HG03575 (cell line): Measurements from ENCODE around the gene LRRC3.

ENCODE experiments used
- ATAC-seq: cut with Tn5 transposase; IDR thresholded peaks from one replicate; pipeline ENCODE4 v1.9.1; 2021; ENCODE audit not compliant: unreplicated experiment, insufficient number of reproducible peaks, low FRiP score; ENCODE audit errors: extremely low read depth

LRRC3 gene

DNA sequence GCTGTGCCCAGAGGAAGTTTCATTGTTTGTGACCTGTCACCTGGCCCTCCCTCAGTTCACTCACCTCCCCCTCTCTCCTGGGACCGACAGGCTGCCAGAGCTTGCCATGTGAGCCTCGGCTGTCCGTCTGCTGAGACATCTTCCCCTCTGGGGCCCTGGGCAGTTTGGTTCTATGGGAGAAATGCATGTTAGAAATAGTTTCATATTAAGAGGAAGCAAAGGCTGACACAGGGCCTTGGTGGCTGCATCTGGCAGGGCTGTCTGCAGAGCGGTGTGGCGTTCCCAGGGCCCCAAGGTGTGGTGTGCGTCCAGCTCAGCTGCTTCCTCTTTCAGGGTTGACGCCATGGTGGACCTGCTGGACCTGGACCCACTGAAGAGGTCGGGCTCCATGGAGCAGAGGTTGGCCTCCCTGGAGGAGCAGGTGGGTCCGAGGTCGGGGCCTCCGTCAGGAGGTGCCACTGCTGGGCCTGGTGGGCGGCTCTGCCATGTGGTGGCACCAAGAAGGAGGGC, 31.9 kb upstream of the LRRC3 start:
- no peak for ATAC-seq

DNA sequence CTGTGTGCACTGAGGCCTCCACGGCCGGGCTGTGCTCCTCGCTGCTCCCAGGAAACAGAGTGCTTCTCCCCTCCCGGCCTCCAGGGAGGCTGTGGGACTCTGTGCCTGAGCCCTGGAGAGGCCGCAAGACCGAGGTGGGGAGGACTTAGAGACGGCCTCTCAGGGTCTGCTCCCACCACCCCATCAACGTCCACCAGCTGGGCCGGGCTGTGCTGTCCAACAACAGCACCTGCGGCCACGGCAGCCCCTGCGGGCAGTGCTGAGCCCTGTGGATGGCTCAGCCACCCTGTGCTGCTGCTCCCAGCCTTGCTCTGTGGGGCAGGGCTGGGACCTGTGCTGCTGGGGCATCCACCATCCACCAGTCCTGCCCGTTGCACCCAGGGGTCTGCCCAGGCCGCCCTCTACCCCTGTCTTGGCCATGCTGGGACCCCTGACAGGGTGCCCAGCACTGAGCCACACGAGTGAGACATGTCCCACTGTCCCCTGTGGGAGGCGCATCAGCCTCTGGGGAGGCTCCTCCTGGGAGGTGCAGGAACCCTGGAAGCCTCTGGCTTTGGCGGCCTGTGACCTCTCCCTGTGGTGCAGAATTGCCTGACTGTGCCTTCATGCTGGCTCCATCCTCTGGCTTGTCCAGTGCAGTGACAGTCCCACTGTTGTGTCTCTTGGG, 31.2 kb upstream of the LRRC3 start:
- ATAC-seq: no peak

DNA sequence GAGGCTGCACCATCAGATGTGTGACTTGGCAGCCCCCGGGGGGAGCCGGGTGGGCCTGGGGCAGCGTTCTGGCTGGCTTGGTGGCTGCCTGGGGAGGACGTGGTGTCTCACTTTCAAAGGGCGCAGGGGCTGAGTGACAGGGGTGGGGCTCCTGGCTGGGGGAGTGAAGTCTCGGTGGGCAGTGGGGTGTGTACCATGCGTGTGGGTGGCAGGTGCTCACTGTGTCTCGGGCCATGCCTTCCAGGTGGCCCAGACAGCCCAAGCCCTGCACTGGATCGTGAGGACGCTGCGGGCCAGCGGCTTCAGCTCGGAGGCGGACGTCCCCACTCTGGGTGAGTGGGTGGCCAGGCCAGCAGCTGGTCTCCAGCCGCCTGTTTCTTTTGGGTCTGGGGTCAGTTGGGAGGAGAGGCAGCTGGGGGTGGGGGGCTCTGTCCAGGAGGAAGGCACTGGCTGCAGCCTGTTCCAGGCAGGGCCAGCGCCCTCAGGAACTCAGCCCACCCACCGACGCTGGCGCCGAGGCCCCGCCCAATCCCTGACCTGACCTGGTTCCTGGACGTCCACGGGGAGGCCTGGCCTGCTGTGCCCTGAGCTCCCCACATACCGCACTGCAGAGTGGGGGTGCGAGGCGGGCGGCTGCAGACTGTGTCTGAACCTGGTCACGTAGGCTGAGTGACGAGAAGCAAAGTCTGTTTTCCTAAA, 30.6 kb upstream of the LRRC3 start:
- ATAC-seq: no peak

DNA sequence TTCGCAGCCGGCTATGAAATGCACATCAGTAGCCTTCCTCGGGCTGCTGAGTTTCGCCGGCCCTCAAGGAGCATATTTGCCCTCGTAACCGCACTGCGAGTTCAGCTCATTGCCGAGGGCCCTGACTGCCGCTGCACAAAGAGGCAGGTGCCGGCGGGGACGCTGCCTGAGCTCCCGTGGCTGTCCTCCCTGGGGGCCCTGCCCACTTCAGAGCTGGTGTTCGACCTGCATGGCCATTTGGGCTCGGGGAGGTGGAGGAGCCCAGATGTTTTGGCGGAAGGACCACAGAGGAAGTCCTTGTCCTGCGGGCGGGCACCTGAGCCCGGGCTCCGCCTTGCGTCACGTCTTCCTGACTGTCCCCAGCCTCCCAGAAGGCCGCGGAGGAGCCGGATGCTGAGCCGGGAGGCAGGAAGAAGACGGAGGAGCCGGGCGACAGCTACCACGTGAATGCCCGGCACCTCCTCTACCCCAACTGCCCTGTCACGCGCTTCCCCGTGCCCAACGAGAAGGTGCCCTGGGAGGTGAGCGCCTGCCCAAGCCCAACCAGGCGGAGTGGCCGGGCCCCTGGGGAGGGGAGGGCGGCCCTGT, 29.9 kb upstream of the LRRC3 start:
- no peak for ATAC-seq

DNA sequence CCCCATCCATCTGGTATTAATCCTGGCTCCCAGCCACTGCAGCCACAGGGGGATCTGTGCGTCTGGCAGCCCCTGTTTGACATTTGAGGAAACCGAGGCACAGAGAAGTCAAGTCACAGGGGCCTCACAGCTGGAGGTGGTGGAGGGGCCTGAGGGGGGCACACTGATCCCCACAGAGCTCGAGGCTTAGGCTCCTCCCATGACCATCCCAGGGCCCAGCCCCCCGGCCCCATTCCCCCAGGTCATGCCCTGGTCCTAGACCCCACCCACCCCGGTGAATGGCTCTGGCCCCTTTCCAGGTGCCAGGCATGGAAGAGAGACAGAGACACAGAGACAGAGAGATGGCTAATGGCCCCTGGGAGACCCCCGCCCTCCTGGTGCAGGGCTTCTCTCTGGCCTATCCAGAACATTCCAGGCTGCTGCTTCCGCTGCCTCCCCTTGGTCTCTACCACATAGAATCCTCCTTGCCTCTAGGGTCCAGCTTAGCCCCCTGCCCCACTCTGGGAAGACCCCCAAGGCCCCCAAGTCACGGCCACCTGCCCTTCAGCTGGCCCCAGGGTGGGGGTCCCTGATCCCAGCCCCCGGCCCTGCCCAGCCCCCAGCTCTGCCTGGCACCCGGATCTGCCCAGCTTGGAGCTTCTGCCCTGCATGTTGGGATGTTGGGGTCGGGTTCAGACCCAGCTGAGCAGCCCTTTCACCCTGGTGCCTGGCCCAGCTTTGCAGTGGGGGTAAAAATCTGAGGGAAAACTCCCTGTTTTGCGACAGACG, 29.2 kb upstream of the LRRC3 start:
- no peak for ATAC-seq

DNA sequence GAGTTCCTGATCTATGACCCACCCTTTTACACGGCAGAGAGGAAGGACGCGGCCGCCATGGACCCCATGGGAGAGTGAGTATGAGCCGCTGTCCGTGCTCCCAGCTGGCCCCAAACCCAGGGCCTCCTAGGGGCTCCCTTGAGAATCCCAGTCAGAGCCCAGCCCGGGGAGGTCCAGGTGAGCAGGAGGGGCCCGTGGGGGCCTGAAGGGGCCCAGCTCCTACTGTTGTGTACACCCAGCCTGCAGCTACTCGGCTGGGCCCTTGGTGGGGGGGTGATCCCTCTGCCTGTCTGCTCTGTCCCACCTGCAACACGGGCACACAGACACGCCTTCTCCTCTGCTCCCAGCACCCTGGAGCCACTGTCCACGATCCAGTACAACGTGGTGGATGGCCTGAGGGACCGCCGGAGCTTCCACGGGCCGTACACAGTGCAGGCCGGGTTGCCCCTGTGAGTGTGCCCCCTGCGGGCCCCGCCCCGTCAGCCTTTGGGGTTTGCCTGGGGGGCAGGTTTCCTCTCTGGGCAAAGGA, 28.6 kb upstream of the LRRC3 start:
- no peak for ATAC-seq

DNA sequence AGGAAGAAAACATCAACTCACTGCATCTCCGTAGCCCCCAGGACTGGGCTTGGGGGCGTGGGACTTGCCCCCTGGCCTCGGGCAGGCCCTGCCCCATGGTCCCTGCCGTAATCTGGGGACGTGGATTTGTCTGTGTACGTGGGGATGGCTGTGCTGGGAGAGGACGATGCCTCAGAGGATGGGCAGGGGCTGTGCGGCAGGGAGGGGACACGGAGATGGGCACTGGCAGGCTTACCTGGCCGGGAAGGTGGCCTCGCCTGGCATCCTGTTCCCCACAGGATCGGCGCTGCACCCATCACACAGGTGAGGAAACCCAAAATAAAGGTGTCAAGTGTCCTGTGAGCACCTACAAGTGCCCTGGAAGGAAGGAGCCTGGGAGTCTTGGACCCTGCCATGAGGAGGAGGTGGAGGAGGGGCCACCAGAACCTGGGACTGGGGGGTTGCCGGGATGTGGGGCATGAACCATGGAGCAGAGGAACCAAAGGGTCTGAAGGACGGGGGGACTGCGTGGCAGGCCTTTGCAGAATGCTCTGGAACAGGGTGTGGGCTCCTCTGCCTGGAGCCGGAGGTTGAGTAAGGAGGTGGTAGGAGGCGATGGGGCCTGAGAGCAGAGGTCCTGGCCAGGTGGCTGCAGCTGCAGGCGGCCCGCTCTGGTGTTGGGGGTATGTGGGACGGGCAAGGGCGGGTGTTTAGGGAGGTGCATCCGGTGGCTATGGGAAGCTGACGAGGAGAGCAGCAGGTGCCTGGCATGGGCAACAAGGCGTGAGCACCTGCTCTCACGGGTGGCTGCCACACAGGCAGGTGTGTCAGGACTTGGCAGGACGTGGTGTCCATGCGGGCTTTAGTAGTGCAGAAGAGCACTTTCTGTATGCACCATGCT, 27.8 kb upstream of the LRRC3 start:
- no peak for ATAC-seq

DNA sequence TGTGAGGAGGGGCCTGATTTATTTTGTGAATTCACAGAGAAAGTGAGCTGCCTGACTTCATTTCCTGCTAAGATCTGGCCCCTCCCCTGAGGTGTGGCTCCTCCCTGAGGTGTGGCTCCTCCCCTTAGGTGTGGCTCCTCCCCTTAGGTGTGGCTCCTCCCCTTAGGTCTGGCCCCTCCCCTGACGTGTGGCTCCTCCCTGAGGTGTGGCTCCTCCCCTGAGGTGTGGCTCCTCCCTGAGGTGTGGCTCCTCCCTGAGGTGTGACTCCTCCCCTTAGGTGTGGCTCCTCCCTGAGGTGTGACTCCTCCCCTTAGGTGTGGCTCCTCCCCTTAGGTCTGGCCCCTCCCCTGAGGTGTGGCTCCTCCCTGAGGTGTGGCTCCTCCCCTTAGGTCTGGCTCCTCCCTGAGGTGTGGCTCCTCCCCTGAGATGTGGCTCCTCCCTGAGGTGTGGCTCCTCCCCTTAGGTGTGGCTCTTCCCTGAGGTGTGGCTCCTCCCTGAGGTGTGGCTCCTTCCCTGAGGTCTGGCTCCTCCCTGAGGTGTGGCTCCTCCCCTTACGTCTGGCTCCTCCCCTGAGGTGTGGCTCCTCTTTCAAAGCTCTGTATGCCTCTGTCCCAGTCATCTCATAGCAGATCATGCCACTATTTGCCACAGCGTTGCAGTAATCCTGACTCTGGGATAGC, 26.9 kb upstream of the LRRC3 start:
- ATAC-seq: no peak

DNA sequence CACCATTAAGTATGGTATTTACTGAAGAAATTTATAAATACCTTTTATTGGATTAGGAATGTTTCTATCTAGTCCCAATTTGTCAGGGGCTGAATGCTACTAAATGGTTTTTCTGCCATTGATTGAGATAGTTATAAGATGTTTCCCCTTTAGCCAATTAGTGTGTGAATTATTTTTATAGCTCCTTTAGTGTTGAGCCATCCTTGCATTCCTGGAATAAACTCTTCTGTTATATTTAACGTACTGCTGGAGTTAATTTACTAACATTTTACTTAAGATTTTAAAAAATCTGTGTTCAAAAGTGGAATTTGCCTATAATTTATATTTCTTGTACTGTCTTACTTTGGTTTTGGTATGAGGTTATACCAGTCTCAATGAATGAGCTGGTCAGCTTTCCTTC, 25.4 kb upstream of the LRRC3 start:
- ATAC-seq: no peak

DNA sequence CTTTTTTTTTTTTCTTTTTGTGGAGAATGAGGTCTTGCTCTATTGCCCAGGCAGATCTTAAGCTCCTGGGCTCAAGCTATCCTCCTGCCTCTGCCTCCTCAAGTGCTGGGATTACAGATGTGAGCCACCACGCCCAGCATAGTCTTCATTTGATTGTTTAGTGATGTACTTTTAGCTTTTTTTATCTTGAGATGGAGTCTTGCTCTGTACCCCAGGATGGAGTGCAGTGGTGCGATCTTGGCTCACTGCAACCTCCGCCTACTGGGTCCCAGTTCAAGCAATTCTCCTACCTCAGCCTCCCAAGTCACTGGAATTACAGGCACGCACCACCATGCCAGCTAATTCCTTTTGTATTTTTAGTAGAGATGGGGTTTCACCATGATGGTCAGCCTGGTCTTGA, 24.0 kb upstream of the LRRC3 start:
- no peak for ATAC-seq

DNA sequence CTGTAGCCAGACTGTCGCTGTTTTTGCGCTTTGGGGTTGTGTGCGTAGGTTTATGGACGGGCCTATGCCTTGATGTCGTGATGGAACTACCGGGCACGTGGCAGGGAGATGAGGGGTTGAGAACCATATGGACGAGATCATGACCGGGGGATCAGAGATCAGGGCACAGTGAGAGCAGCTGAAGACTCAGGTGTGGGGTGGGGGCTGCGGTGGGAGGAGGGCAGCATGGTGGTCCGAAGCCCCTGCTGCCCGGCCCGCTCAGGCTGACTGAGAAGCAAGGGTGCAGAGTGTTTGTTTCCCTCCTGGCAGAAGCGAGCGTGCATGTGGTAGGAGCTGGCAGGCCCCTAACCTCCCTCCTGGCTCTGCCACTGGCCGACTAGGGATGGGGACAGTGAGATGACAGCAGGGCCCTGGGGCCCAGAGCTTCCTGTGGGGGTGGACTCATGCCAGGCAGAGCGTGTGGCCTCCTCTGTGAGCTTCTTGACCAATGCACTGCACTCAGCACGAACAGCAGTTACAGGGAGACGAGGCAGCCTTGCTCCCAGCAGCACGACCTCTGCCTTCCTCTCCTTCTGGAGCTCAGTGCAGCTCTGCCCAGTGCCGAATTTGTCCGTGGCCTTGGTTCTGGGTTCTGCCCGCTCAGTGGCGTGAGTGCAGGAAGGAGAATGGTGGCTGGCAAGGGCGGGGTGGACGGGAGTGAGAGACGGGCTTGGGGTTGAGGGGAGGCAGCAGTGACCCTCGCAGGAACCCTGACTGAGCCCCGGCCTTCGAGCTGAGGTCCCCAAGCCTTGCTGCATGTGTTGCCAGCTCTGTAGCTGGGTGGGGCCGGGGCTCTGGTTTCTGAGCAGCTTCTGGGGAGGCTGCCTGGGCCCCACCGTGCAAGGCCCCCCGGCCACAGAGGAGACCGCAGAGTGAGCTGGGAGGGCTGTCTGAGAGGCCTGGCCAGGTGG, 22.2 kb upstream of the LRRC3 start:
- ATAC-seq: no peak

DNA sequence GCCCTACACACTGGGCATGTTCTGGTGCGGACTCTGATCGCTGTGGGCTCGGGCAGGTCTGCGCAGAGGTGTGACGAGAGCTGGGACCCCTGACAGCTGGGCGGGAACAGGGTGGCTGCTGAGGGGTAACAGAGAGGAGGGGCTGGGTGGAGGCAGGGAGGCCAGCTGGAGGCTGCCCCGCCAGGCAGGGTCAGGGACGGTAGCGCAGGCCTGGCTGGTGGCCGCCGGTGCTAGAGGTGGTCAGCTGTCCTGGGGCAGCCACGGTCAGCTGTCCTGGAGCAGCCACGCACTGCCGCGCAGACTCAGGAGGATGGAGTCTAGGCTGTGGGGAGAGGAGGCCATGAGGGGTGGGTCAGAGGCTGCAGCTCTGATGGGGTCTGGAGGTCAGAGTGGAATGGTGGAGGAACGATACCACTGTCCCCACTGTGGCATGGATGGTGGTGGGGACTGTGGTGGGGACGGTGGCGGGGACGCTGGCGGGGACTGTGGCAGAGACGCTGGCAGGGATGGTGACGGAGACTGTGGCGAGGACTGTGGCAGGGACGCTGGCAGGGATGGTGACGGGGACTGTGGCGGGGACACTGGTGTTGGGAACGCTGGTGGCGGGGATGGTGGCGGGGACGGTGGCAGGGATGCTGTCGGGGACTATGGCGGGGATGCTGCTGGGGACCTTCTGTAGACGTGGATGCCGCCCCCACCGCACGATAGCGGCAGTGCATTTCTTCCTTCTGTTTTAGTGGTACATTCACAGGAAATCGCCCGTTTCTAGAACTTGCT, 21.3 kb upstream of the LRRC3 start:
- ATAC-seq: no peak

DNA sequence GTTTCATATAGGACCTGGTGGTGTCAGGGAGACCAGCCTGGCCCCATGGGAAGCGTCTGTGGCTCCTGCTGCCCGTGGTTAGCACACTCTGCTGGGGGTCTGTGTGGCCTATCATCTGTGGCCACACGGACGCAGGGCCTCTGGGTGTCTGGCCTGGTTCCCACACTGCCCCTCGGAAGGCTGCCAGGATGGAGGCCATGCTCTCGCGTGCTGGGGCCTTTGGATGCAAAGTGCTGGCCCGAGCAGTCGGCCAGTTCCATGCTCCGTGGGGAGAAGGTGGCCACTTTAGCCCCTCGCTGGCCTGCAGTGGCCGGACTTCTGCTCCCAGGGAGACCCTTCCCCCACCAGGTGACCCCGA, 20.8 kb upstream of the LRRC3 start:
- ATAC-seq: no peak

DNA sequence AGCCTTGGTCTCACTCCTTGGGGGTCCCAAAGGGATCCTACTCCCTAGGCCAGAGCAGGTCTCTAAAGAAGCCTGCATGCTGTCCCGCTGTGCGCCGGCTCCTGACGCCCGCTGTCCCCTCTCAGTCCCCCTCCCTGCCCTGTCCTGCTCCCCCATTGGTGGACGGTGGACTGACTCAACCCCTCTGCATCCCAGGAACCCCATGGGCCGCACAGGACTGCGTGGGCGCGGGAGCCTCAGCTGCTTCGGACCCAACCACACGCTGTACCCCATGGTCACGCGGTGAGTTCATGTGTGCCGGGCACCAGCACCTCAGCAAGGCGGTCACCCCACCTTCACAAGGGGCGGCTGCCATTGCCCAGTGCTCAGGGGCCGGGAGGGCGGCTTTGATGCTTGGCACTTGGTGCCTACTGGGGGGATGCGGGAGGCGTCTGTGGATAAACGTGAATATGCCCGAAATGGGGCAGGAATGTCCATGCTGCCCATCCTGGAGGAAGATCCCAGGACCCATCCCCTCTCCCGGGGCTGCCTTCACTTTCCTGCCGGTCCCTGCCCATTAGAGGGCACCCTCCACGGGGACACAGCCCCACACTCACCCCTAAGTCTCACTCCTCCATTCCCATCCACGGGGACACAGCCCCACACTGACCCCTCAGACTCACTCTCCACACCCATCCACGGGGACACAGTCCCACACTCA, 20.2 kb upstream of the LRRC3 start:
- ATAC-seq: no peak

DNA sequence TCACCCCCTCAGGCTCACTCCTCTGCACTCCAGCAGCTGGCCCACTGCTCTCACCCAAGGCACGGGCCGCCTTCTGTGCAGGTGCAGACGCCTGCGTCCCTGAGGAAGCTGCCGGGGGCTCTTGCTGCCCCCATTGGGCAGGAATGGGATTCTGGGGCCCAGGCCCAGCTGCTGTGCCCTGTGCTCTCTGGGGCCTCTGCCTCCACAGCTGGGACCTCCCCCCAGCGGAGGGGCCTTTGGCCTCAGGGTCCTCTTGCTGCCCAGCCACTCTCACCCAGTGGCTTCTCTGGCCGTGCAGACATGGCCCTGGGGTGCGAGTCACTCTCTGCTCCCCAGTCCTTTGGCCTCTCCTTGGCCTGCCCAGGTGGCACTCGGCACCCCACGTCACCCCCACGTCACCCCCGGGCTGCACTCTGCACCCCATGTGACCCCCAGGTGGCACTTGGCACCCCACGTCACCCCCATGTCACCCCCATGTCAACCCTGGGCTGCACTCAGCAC, 19.1 kb upstream of the LRRC3 start:
- ATAC-seq: no peak

DNA sequence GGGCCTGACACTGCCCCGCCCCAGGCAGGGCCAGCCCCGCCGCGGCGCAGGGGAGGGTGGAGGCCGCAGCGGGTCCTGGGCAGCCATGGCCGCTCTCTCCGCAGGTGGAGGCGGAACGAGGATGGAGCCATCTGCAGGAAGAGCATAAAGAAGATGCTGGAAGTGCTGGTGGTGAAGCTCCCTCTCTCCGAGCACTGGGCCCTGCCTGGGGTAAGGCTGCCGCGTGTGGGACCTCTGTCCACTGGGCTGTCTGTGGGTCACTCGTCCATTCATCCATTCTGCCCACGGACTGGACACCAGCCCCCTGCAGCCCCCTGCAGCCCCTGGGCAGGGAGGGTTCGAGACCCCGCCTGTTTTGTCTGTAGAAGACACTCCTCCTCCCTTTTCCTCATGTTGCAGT, 18.4 kb upstream of the LRRC3 start:
- ATAC-seq: no peak
